Activated CD8-positive, alpha-beta memory T cell treated with anti-CD3 and anti-CD28 coated beads, Interleukin-2, amount 10 ng/mL, durations not matched to agents 7 days and 5 days (primary cell): ENCODE data around the gene CPT2. TPM values are rescaled to one million over a fixed set of nuclear protein-coding genes. Genes with fewer than 3 reads are reported as not detected.
A peak's percentile ranks its signal among the peaks of the same experiment; 100 is the strongest.
"Not testable (repeated sequence)": the region's sequence is repeated elsewhere in the genome, so short reads cannot be mapped to it uniquely, and the experiment has no call there.

Source experiments
- ATAC-seq: fragments of 150-1000 bp; cut with Tn5 transposase; one replicate; pipeline ENCODE4 v1.10.0; 2021; ENCODE audit warnings: moderate library complexity
- CTCF ChIA-PET: fragments of 350-600 bp; sonication (Branson Sonifier 250); formaldehyde crosslinking; loops from one replicate; lab custom pipeline; 2021; ENCODE audit warnings: antibody characterized with exemption; lab: Charles Lee
- DNase-seq: peaks from one replicate; pipeline ENCODE4 v3.0.0-alpha.2; 2020
- H3K27ac Mint-ChIP-seq: one replicate; pipeline ENCODE4 v1.8.0; 2021; ENCODE audit warnings: mild to moderate bottlenecking, mixed read lengths
- H3K27me3 Mint-ChIP-seq: one replicate; pipeline ENCODE4 v1.8.0; 2021; ENCODE audit warnings: mixed read lengths
- H3K36me3 Mint-ChIP-seq: one replicate; pipeline ENCODE4 v1.8.0; 2021; ENCODE audit warnings: mild to moderate bottlenecking, mixed read lengths
- H3K4me1 Mint-ChIP-seq: one replicate; pipeline ENCODE4 v1.8.0; 2021; ENCODE audit warnings: mixed read lengths
- H3K4me3 Mint-ChIP-seq: one replicate; pipeline ENCODE4 v1.8.0; 2021; ENCODE audit warnings: mild to moderate bottlenecking, moderate library complexity, mixed read lengths
- H3K9me3 Mint-ChIP-seq: one replicate; pipeline ENCODE4 v1.8.0; 2022; ENCODE audit warnings: low read depth, mixed read lengths
- total RNA-seq, 2 experiments: library from RNA; stranded (reverse); gene quantifications; one replicate each; pipeline ENCODE4 v1.2.3, GENCODE V29; 2021

CPT2 gene
- total RNA-seq, 2 experiments from 2014 or later = 11.5 to 13.5 TPM

- Mint-ChIP-seq H3K4me1 (no peaks in the 10 kb centered on the region), H3K9me3 (no peaks in the 10 kb centered on the region), H3K4me3 (no peak overlapping the region), H3K27me3 (peaks cover 36% of the 10 kb centered on the region), H3K36me3 (no peaks in the 10 kb centered on the region), H3K27ac (no peak overlapping the region)
- DNase-seq = no peak
- ATAC-seq = no peak
- CTCF ChIA-PET = interaction anchor here (0.7 kb wide), 1 partner anchor 13 kb away, joined by 3 read pairs; no protein-coding TSS in a partner anchor
Observed at GRCh38 chr1:53166366-53166765, 30.3 kb upstream of the CPT2 start.

GRCh38 chr1:53166912-53167311, 29.7 kb upstream of the CPT2 start:
- no peak overlapping the region for H3K4me3 Mint-ChIP-seq
- H3K27me3 Mint-ChIP-seq = peaks cover 36% of the 10 kb centered on the region
- ATAC-seq (no peak), DNase-seq (no peak)
- CTCF ChIA-PET = no interaction called here
- H3K27ac Mint-ChIP-seq = no peak overlapping the region
- H3K36me3 Mint-ChIP-seq = no peaks in the 10 kb centered on the region
- H3K4me1 Mint-ChIP-seq = no peaks in the 10 kb centered on the region
- no peaks in the 10 kb centered on the region for H3K9me3 Mint-ChIP-seq

GRCh38 chr1:53172426-53173128, 24.0 kb upstream of the CPT2 start:
- Mint-ChIP-seq H3K4me3 (no peak overlapping the region), H3K4me1 (peaks cover 4% of the 10 kb centered on the region), H3K27ac (no peak overlapping the region), H3K9me3 (no peaks in the 10 kb centered on the region), H3K36me3 (no peaks in the 10 kb centered on the region), H3K27me3 (peaks cover 23% of the 10 kb centered on the region)
- CTCF ChIA-PET = interaction anchor here (1.3 to 1.4 kb wide), 2 partner anchors 9 to 35 kb away, joined by 3 to 5 read pairs; no protein-coding TSS in a partner anchor
- DNase-seq (no peak), ATAC-seq (no peak)

GRCh38 chr1:53174971-53175913, 21.4 kb upstream of the CPT2 start:
- peaks cover 4% of the 10 kb centered on the region for H3K4me1 Mint-ChIP-seq
- H3K9me3 Mint-ChIP-seq = no peaks in the 10 kb centered on the region
- ATAC-seq (no peak), DNase-seq (no peak)
- peaks cover 29% of the 10 kb centered on the region for H3K27me3 Mint-ChIP-seq
- H3K4me3 Mint-ChIP-seq = no peak overlapping the region
- CTCF ChIA-PET = no interaction called here
- H3K36me3 Mint-ChIP-seq = no peaks in the 10 kb centered on the region
- H3K27ac Mint-ChIP-seq = no peak overlapping the region

- CTCF ChIA-PET = no interaction called here
- no peak for DNase-seq
- Mint-ChIP-seq H3K36me3 (no peaks in the 10 kb centered on the region), H3K4me1 (peaks cover 4% of the 10 kb centered on the region), H3K27ac (no peak overlapping the region), H3K4me3 (no peak overlapping the region), H3K9me3 (no peaks in the 10 kb centered on the region), H3K27me3 (peaks cover 36% of the 10 kb centered on the region)
- ATAC-seq = no peak
Observed at GRCh38 chr1:53176452-53177208, 20.0 kb upstream of the CPT2 start.

- Mint-ChIP-seq H3K27ac (no peak overlapping the region), H3K36me3 (no peaks in the 10 kb centered on the region), H3K4me3 (no peak overlapping the region), H3K4me1 (no peaks in the 10 kb centered on the region), H3K9me3 (no peaks in the 10 kb centered on the region), H3K27me3 (peaks cover 22% of the 10 kb centered on the region)
- ATAC-seq (no peak), DNase-seq (no peak)
- CTCF ChIA-PET = interaction anchor here (1.4 to 4.1 kb wide), 2 partner anchors 275 to 440 kb away, joined by 3 to 17 read pairs; no protein-coding TSS in a partner anchor
Observed at GRCh38 chr1:53180226-53180625, 16.4 kb upstream of the CPT2 start.

- ATAC-seq (no peak), DNase-seq (no peak)
- Mint-ChIP-seq H3K27me3 (peaks cover 18% of the 10 kb centered on the region), H3K36me3 (no peaks in the 10 kb centered on the region), H3K9me3 (no peaks in the 10 kb centered on the region), H3K4me1 (no peaks in the 10 kb centered on the region), H3K27ac (no peak overlapping the region), H3K4me3 (no peak overlapping the region)
- CTCF ChIA-PET = interaction anchor here (0.5 to 4.1 kb wide), 4 partner anchors 17 to 441 kb away, joined by 3 to 17 read pairs (median 4); no protein-coding TSS in a partner anchor
Observed at GRCh38 chr1:53180951-53181350, 15.7 kb upstream of the CPT2 start.

GRCh38 chr1:53182111-53182593, 14.5 kb upstream of the CPT2 start:
- Mint-ChIP-seq H3K36me3 (no peaks in the 10 kb centered on the region), H3K27ac (no peak overlapping the region), H3K4me1 (no peaks in the 10 kb centered on the region), H3K9me3 (no peaks in the 10 kb centered on the region), H3K4me3 (no peak overlapping the region), H3K27me3 (peaks cover 14% of the 10 kb centered on the region)
- DNase-seq (peak; percentile 89), ATAC-seq (peak; percentile 90)
- CTCF ChIA-PET = interaction anchor here (0.6 to 4.1 kb wide), 17 partner anchors 9 to 483 kb away, joined by 3 to 17 read pairs (median 3); no protein-coding TSS in a partner anchor

- ATAC-seq = no peak
- Mint-ChIP-seq H3K9me3 (no peaks in the 10 kb centered on the region), H3K36me3 (no peaks in the 10 kb centered on the region), H3K4me3 (no peak overlapping the region), H3K27ac (no peak overlapping the region), H3K27me3 (peaks cover 19% of the 10 kb centered on the region), H3K4me1 (no peaks in the 10 kb centered on the region)
- no peak for DNase-seq
- CTCF ChIA-PET = interaction anchor here (0.6 to 4.1 kb wide), 17 partner anchors 9 to 484 kb away, joined by 3 to 17 read pairs (median 3); no protein-coding TSS in a partner anchor
Observed at GRCh38 chr1:53182716-53183094, 13.9 kb upstream of the CPT2 start.

GRCh38 chr1:53183095-53183990, 13.3 kb upstream of the CPT2 start:
- Mint-ChIP-seq H3K27ac (no peak overlapping the region), H3K4me3 (no peak overlapping the region), H3K36me3 (no peaks in the 10 kb centered on the region), H3K9me3 (no peaks in the 10 kb centered on the region), H3K27me3 (peaks cover 22% of the 10 kb centered on the region), H3K4me1 (no peaks in the 10 kb centered on the region)
- CTCF ChIA-PET = interaction anchor here (0.7 to 1.5 kb wide), 9 partner anchors 9 to 484 kb away, joined by 3 to 11 read pairs (median 4); no protein-coding TSS in a partner anchor
- no peak for ATAC-seq
- DNase-seq = no peak

- H3K27me3 Mint-ChIP-seq = peaks cover 14% of the 10 kb centered on the region
- H3K36me3 Mint-ChIP-seq, H3K4me3 Mint-ChIP-seq, ATAC-seq, H3K4me1 Mint-ChIP-seq, H3K9me3 Mint-ChIP-seq, DNase-seq, H3K27ac Mint-ChIP-seq: not testable (repeated sequence)
- CTCF ChIA-PET = interaction anchor here (0.8 to 2.1 kb wide), 7 partner anchors 9 to 360 kb away, joined by 3 to 15 read pairs (median 5); partner anchors contain the start of genes CPT2 and ECHDC2
Observed at GRCh38 chr1:53185955-53186297, 10.7 kb upstream of the CPT2 start.

- no peak overlapping the region for H3K27ac Mint-ChIP-seq
- no peaks in the 10 kb centered on the region for H3K36me3 Mint-ChIP-seq
- no peak for DNase-seq
- no peak overlapping the region for H3K4me3 Mint-ChIP-seq
- CTCF ChIA-PET = interaction anchor here (0.8 to 2.1 kb wide), 6 partner anchors 10 to 361 kb away, joined by 3 to 15 read pairs (median 5); partner anchors contain the start of genes CPT2 and ECHDC2
- no peaks in the 10 kb centered on the region for H3K4me1 Mint-ChIP-seq
- H3K9me3 Mint-ChIP-seq = no peaks in the 10 kb centered on the region
- ATAC-seq = no peak
- H3K27me3 Mint-ChIP-seq = peaks cover 11% of the 10 kb centered on the region
Observed at GRCh38 chr1:53186533-53186932, 10.1 kb upstream of the CPT2 start.
